ENCODE measurements around the gene NOC2L.
"Not testable (repeated sequence)": the region's sequence is repeated elsewhere in the genome, so short reads cannot be mapped to it uniquely, and the experiment has no call there.

The NOC2L gene

GRCh38 chr1:958823-959730 lies at the start of gene NOC2L:
Gene NOC2L, minus strand, starts transcription at chr1:959256. Its CDS starts 16 bp downstream, at chr1:959240.
- DNase-seq (ENCODE audit: low spot score): peak; percentile 93

- DNase-seq (ENCODE audit: low spot score): no peak
Measured at GRCh38 chr1:1006305-1007159, 47.5 kb upstream of the NOC2L start.

DNA sequence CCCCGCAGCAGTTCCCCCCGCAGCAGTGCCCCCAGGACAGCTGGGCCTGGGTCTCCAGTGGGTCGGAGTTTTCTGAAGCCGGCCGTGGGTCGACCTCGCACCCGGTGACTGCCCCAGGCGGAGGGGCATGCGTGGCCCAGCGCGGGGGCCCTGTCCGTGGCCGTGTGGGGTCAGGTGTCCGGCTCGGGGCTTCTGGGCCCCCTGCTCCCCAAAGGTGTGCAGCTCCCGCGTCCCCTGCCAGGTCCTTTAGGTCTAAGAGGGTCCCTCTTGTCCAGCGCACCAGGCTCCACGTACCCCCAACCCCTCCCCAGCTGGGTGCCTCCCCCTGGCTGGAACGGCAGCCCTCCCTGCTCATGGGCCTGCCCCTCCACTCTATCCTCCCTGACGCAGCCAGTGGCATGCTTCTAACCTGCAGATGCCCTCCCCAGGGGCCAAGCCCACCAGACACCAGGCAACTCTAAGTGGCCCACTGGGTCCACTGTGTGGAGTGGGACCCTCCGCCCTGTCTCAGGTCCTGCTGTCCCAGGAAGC lies 46.8 kb upstream of the NOC2L start:
- no peak for DNase-seq (ENCODE audit: low spot score)

GRCh38 chr1:1004780-1005697 lies 46.0 kb upstream of the NOC2L start:
- DNase-seq (ENCODE audit: low spot score): no peak

- DNase-seq (ENCODE audit: low spot score): no peak
Measured at GRCh38 chr1:1004420-1004779, 45.3 kb upstream of the NOC2L start.

DNA sequence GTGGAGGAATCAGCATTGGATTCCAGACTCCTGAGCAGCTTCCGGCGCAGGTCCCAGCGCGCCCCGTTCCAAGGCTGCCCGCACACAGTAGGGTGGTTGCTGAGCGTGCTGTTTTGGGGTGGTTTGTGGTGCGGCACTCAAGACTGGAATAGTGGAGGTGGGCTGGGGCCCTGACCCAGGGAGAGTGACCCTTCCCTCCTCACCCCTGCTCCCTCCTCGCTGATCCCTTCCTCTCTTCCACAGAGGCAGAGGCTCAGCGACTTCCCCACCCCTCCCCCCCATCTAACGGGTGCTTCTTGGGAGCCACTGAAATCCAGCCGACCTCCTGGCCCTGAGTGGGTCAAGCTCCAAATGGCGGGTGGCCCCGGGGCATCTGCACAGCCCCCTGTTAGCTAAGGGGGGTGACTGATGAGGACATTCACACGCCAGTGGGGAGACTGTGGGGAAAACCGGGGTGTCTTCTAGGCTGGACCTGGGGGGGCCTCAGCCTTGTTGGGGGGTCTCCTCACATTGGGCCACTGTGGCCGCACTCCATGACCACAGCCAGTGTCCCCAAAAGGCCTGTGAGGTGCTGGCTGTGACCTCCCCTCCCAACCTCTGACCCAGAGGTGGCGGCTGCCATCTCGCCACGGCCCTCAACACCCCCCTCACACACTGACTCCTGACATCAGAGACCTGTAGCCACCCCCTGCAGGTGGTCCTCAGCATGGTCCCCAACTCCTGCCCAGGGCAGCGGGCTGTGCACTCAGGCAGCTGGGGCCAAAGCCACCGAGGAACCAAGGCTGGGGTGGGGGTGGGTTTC lies 44.8 kb upstream of the NOC2L start:
- DNase-seq (ENCODE audit: low spot score): no peak

- no peak for DNase-seq (ENCODE audit: low spot score)
Measured at GRCh38 chr1:1001057-1001783, 42.2 kb upstream of the NOC2L start.

- DNase-seq (ENCODE audit: low spot score): peak; percentile 40
Measured at GRCh38 chr1:1000357-1001056, 41.5 kb upstream of the NOC2L start.

- no peak for DNase-seq (ENCODE audit: low spot score)
Measured at GRCh38 chr1:999725-1000356, 40.8 kb upstream of the NOC2L start, which contains the start of gene HES4. Gene HES4, minus strand, starts transcription at chr1:1000097. Its CDS starts 124 bp downstream, at chr1:999973.

GRCh38 chr1:998995-999724 lies 40.1 kb upstream of the NOC2L start:
- DNase-seq (ENCODE audit: low spot score): no peak

GRCh38 chr1:998745-998994 lies 39.6 kb upstream of the NOC2L start:
- no peak for DNase-seq (ENCODE audit: low spot score)

- DNase-seq (ENCODE audit: low spot score): no peak
Measured at GRCh38 chr1:997993-998744, 39.1 kb upstream of the NOC2L start.

- DNase-seq (ENCODE audit: low spot score): no peak
Measured at GRCh38 chr1:997713-997992, 38.6 kb upstream of the NOC2L start.

GRCh38 chr1:996851-997712 lies 38.0 kb upstream of the NOC2L start:
- no peak for DNase-seq (ENCODE audit: low spot score)

GRCh38 chr1:995665-996633 lies 36.9 kb upstream of the NOC2L start:
- DNase-seq (ENCODE audit: low spot score): no peak

DNA sequence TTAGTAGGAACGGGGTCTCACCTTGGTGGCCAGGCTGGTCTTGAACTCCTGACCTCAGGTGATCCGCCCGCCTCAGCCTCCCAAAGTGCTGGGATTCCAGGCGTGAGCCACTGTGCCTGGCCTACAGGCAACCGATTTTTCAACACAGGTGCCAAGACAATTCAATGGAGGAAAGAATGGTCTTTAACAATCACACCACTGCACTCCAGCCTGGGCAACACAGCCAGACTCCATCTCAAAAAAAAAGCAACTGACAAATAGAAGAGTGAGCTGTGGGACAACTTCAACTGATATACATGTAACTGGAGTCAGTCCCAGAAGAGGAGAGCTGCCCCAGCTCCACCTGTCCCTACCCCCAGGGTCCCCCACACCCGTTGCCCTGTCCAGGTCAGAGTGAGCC lies 35.5 kb upstream of the NOC2L start:
- not testable (repeated sequence) for DNase-seq (ENCODE audit: low spot score)
